Stimulated activated memory B cell treated with anti-CD40 and anti-IgM and Interleukin-4, amounts not matched to agents 10 μg/mL and 1 μg/mL and 100 μg/mL, for 72 hours (primary cell): ENCODE results near the gene ENTHD1.
A peak's percentile ranks its signal among the peaks of the same experiment; 100 is the strongest.
"Not testable (repeated sequence)": the region's sequence is repeated elsewhere in the genome, so short reads cannot be mapped to it uniquely, and the experiment has no call there.

Experiments
- ATAC-seq: fragments of 150-1000 bp; cut with Tn5 transposase; 2 replicates; pipeline ENCODE4 v1.10.0; 2021
- H3K27ac Mint-ChIP-seq: one replicate; pipeline ENCODE4 v1.8.0; 2022; ENCODE audit warnings: mild to moderate bottlenecking, mixed read lengths
- H3K27me3 Mint-ChIP-seq: one replicate; pipeline ENCODE4 v1.8.0; 2022; ENCODE audit warnings: mixed read lengths
- H3K36me3 Mint-ChIP-seq: one replicate; pipeline ENCODE4 v1.8.0; 2022; ENCODE audit warnings: mixed read lengths
- H3K4me1 Mint-ChIP-seq: one replicate; pipeline ENCODE4 v1.8.0; 2022; ENCODE audit warnings: mixed read lengths
- H3K4me3 Mint-ChIP-seq: one replicate; pipeline ENCODE4 v1.8.0; 2022; ENCODE audit warnings: mild to moderate bottlenecking, moderate library complexity, mixed read lengths
- H3K9me3 Mint-ChIP-seq: one replicate; pipeline ENCODE4 v1.8.0; 2022; ENCODE audit warnings: mixed read lengths

Gene ENTHD1

GRCh38 chr22:39851606-39852315, 41.8 kb downstream of the ENTHD1 start:
- no peaks in the 10 kb centered on the region for H3K9me3 Mint-ChIP-seq
- no peak for ATAC-seq
- H3K27me3 Mint-ChIP-seq, result no peaks in the 10 kb centered on the region
- H3K27ac Mint-ChIP-seq, result peak overlapping the region; percentile 37
- no peak overlapping the region for H3K4me3 Mint-ChIP-seq
- peaks cover 43% of the 10 kb centered on the region for H3K4me1 Mint-ChIP-seq
- no peaks in the 10 kb centered on the region for H3K36me3 Mint-ChIP-seq

GRCh38 chr22:39847477-39847876, 46.1 kb downstream of the ENTHD1 start:
- Mint-ChIP-seq H3K27me3 (no peaks in the 10 kb centered on the region), H3K9me3 (no peaks in the 10 kb centered on the region), H3K36me3 (no peaks in the 10 kb centered on the region), H3K4me1 (peaks cover 36% of the 10 kb centered on the region), H3K4me3 (no peak overlapping the region), H3K27ac (no peak overlapping the region)
- ATAC-seq, result no peak

- ATAC-seq, H3K9me3 Mint-ChIP-seq, H3K36me3 Mint-ChIP-seq, H3K27ac Mint-ChIP-seq, H3K4me3 Mint-ChIP-seq, H3K27me3 Mint-ChIP-seq: not testable (repeated sequence)
- H3K4me1 Mint-ChIP-seq, result peaks cover 28% of the 10 kb centered on the region
Measured at GRCh38 chr22:39846539-39846938, 47.0 kb downstream of the ENTHD1 start.

- H3K4me1 Mint-ChIP-seq, result peaks cover 19% of the 10 kb centered on the region
- no peaks in the 10 kb centered on the region for H3K36me3 Mint-ChIP-seq
- H3K4me3 Mint-ChIP-seq, result no peak overlapping the region
- H3K27me3 Mint-ChIP-seq, result no peaks in the 10 kb centered on the region
- H3K9me3 Mint-ChIP-seq, result peaks cover 2% of the 10 kb centered on the region
- H3K27ac Mint-ChIP-seq, result peak overlapping the region; percentile 23
- no peak for ATAC-seq
Measured at GRCh38 chr22:39845529-39845928, 48.0 kb downstream of the ENTHD1 start.

- Mint-ChIP-seq H3K27ac (no peak overlapping the region), H3K4me3 (no peak overlapping the region)
- ATAC-seq, result peak; percentile 45
Measured at GRCh38 chr22:39839917-39840510, 53.5 kb downstream of the ENTHD1 start.

GRCh38 chr22:39839204-39839603, 54.4 kb downstream of the ENTHD1 start:
- peaks cover 9% of the 10 kb centered on the region for H3K9me3 Mint-ChIP-seq
- H3K27ac Mint-ChIP-seq, result no peak overlapping the region
- H3K4me3 Mint-ChIP-seq, result peak overlapping the region; percentile 16
- peaks cover 24% of the 10 kb centered on the region for H3K4me1 Mint-ChIP-seq
- peak; percentile 69 for ATAC-seq
- H3K36me3 Mint-ChIP-seq, result no peaks in the 10 kb centered on the region
- no peaks in the 10 kb centered on the region for H3K27me3 Mint-ChIP-seq

More at GRCh38 chr22:39839917-39840510, 53.5 kb downstream of the ENTHD1 start:
- Mint-ChIP-seq H3K4me1 (peaks cover 29% of the 10 kb centered on the region), H3K27me3 (no peaks in the 10 kb centered on the region), H3K9me3 (peaks cover 9% of the 10 kb centered on the region), H3K36me3 (no peaks in the 10 kb centered on the region)

GRCh38 chr22:39833610-39834009, 60.0 kb downstream of the ENTHD1 start:
- H3K27me3 Mint-ChIP-seq, result no peaks in the 10 kb centered on the region
- peaks cover 8% of the 10 kb centered on the region for H3K36me3 Mint-ChIP-seq
- H3K27ac Mint-ChIP-seq, result peak overlapping the region; percentile 66
- H3K9me3 Mint-ChIP-seq, result peaks cover 6% of the 10 kb centered on the region
- no peak for ATAC-seq
- peaks cover 40% of the 10 kb centered on the region for H3K4me1 Mint-ChIP-seq
- peak overlapping the region; percentile 38 for H3K4me3 Mint-ChIP-seq

- Mint-ChIP-seq H3K4me1 (peaks cover 40% of the 10 kb centered on the region), H3K27me3 (no peaks in the 10 kb centered on the region), H3K4me3 (peak overlapping the region; percentile 51), H3K27ac (peak overlapping the region; percentile 66), H3K36me3 (peaks cover 8% of the 10 kb centered on the region), H3K9me3 (peaks cover 6% of the 10 kb centered on the region)
- no peak for ATAC-seq
Measured at GRCh38 chr22:39833093-39833492, 60.5 kb downstream of the ENTHD1 start.

- Mint-ChIP-seq H3K4me3 (peak overlapping the region; percentile 51), H3K4me1 (peaks cover 40% of the 10 kb centered on the region), H3K27me3 (no peaks in the 10 kb centered on the region), H3K27ac (peak overlapping the region; percentile 66), H3K36me3 (peaks cover 8% of the 10 kb centered on the region), H3K9me3 (peaks cover 6% of the 10 kb centered on the region)
- ATAC-seq, result no peak
Measured at GRCh38 chr22:39832627-39833074, 60.9 kb downstream of the ENTHD1 start.

- no peaks in the 10 kb centered on the region for H3K27me3 Mint-ChIP-seq
- ATAC-seq, result peak; percentile 97
- peaks cover 19% of the 10 kb centered on the region for H3K4me1 Mint-ChIP-seq
- peak overlapping the region; percentile 63 for H3K4me3 Mint-ChIP-seq
- H3K27ac Mint-ChIP-seq, result peak overlapping the region; percentile 81
- H3K9me3 Mint-ChIP-seq, result no peaks in the 10 kb centered on the region
- H3K36me3 Mint-ChIP-seq, result peaks cover 3% of the 10 kb centered on the region
Measured at GRCh38 chr22:39825661-39826102, 67.9 kb downstream of the ENTHD1 start.

- H3K4me3 Mint-ChIP-seq, result no peak overlapping the region
- H3K36me3 Mint-ChIP-seq, result no peaks in the 10 kb centered on the region
- no peaks in the 10 kb centered on the region for H3K9me3 Mint-ChIP-seq
- H3K27ac Mint-ChIP-seq, result no peak overlapping the region
- no peaks in the 10 kb centered on the region for H3K27me3 Mint-ChIP-seq
- no peak for ATAC-seq
- peaks cover 19% of the 10 kb centered on the region for H3K4me1 Mint-ChIP-seq
Measured at GRCh38 chr22:39821008-39821407, 72.6 kb downstream of the ENTHD1 start.

GRCh38 chr22:39820256-39820655, 73.3 kb downstream of the ENTHD1 start:
- ATAC-seq, result no peak
- Mint-ChIP-seq H3K27ac (no peak overlapping the region), H3K27me3 (no peaks in the 10 kb centered on the region)

GRCh38 chr22:39819429-39819828, 74.1 kb downstream of the ENTHD1 start:
- Mint-ChIP-seq H3K4me3 (no peak overlapping the region), H3K36me3 (no peaks in the 10 kb centered on the region), H3K27ac (no peak overlapping the region), H3K27me3 (no peaks in the 10 kb centered on the region), H3K4me1 (peaks cover 15% of the 10 kb centered on the region), H3K9me3 (no peaks in the 10 kb centered on the region)
- ATAC-seq, result no peak

More at GRCh38 chr22:39820256-39820655, 73.3 kb downstream of the ENTHD1 start:
- H3K9me3 Mint-ChIP-seq, result no peaks in the 10 kb centered on the region
- H3K4me3 Mint-ChIP-seq, result no peak overlapping the region
- no peaks in the 10 kb centered on the region for H3K36me3 Mint-ChIP-seq
- peaks cover 17% of the 10 kb centered on the region for H3K4me1 Mint-ChIP-seq

GRCh38 chr22:39818094-39818493, 75.5 kb downstream of the ENTHD1 start:
- H3K9me3 Mint-ChIP-seq, result no peaks in the 10 kb centered on the region
- no peaks in the 10 kb centered on the region for H3K36me3 Mint-ChIP-seq
- no peak overlapping the region for H3K27ac Mint-ChIP-seq
- no peak for ATAC-seq
- H3K27me3 Mint-ChIP-seq, result no peaks in the 10 kb centered on the region
- H3K4me1 Mint-ChIP-seq, result peaks cover 15% of the 10 kb centered on the region
- H3K4me3 Mint-ChIP-seq, result no peak overlapping the region

- peaks cover 8% of the 10 kb centered on the region for H3K27me3 Mint-ChIP-seq
- no peaks in the 10 kb centered on the region for H3K36me3 Mint-ChIP-seq
- H3K27ac Mint-ChIP-seq, result no peak overlapping the region
- H3K4me1 Mint-ChIP-seq, result peaks cover 15% of the 10 kb centered on the region
- H3K4me3 Mint-ChIP-seq, result no peak overlapping the region
- H3K9me3 Mint-ChIP-seq, result no peaks in the 10 kb centered on the region
- no peak for ATAC-seq
Measured at GRCh38 chr22:39815932-39816331, 77.6 kb downstream of the ENTHD1 start.

GRCh38 chr22:39814899-39815298, 78.7 kb downstream of the ENTHD1 start:
- Mint-ChIP-seq H3K9me3 (no peaks in the 10 kb centered on the region), H3K4me1 (peaks cover 15% of the 10 kb centered on the region), H3K4me3 (no peak overlapping the region), H3K27ac (no peak overlapping the region), H3K27me3 (peaks cover 8% of the 10 kb centered on the region), H3K36me3 (no peaks in the 10 kb centered on the region)
- no peak for ATAC-seq
